Stimulated activated CD4-positive, alpha-beta T cell treated with anti-CD3 and anti-CD28 coated beads, Interleukin-4, amount 100 ng/mL, for 4 hours (primary cell): Measurements from ENCODE around the gene SUMF1.

ENCODE experiments used
- DNase-seq, 2 experiments: peaks; one replicate each; pipeline ENCODE4 v3.0.0-alpha.2; 2020

SUMF1 gene

GRCh38 chr3:4497005-4497692 is 30.1 kb upstream of the SUMF1 start:
- no peak for DNase-seq

GRCh38 chr3:4496087-4496452 is 29.0 kb upstream of the SUMF1 start:
- no peak for DNase-seq

GRCh38 chr3:4495294-4496086 is 28.4 kb upstream of the SUMF1 start:
- DNase-seq, result no peak

GRCh38 chr3:4494895-4495264 is 27.8 kb upstream of the SUMF1 start:
- no peak for DNase-seq

GRCh38 chr3:4493941-4494894 is 27.1 kb upstream of the SUMF1 start:
- peak in 1 of 2 experiments; percentile 14 for DNase-seq

GRCh38 chr3:4493014-4493940 is 26.2 kb upstream of the SUMF1 start, which contains the start of gene ITPR1:
Gene ITPR1, plus strand, starts transcription at chr3:4493348. Its CDS starts 23,144 bp downstream, at chr3:4516492.
- peak; percentile 94 to 99 for DNase-seq

- DNase-seq, result peak; percentile 32 to 33
These were observed 25.3 kb upstream of the SUMF1 start for GRCh38 chr3:4492208-4493013.

- DNase-seq, result no peak
These were observed 24.8 kb upstream of the SUMF1 start for GRCh38 chr3:4491855-4492207.

GRCh38 chr3:4478261-4478660 is 11.2 kb upstream of the SUMF1 start:
- DNase-seq, result no peak

- DNase-seq, result no peak
These were observed 9.4 kb upstream of the SUMF1 start for GRCh38 chr3:4476496-4476895.

- no peak for DNase-seq
These were observed 8.7 kb upstream of the SUMF1 start for GRCh38 chr3:4475804-4476203.

- DNase-seq, result no peak
These were observed 7.8 kb upstream of the SUMF1 start for GRCh38 chr3:4474683-4475490.

- DNase-seq, result no peak
These were observed 5.7 kb upstream of the SUMF1 start for GRCh38 chr3:4472766-4473165.

- DNase-seq, result no peak
These were observed 5.2 kb upstream of the SUMF1 start for GRCh38 chr3:4472312-4472711.

- no peak for DNase-seq
These were observed 4.8 kb upstream of the SUMF1 start for GRCh38 chr3:4471907-4472306.

- no peak for DNase-seq
These were observed 426 bp upstream of the SUMF1 start for GRCh38 chr3:4467522-4467867.

GRCh38 chr3:4464576-4464975 is 2.5 kb downstream of the SUMF1 start:
- DNase-seq, result no peak

- no peak for DNase-seq
These were observed 4.6 kb downstream of the SUMF1 start for GRCh38 chr3:4462369-4463040.

GRCh38 chr3:4461468-4462090 is 5.5 kb downstream of the SUMF1 start:
- DNase-seq, result no peak

GRCh38 chr3:4460334-4460733 is 6.7 kb downstream of the SUMF1 start:
- DNase-seq, result no peak
